Ishikawa (cell line): Measurements from ENCODE around the gene SEMG2.

Experiments
- CEBPB ChIP-seq: IDR thresholded peaks from 2 replicates; pipeline ENCODE4 v1.6.1; 2012
- EGR1 ChIP-seq: IDR thresholded peaks from 2 replicates; pipeline ENCODE4 v1.6.1; 2012
- EP300 ChIP-seq: IDR thresholded peaks from 2 replicates; pipeline ENCODE4 v1.6.1; 2012; ENCODE audit warnings: borderline replicate concordance
- NFIC ChIP-seq: IDR thresholded peaks from 2 replicates; pipeline ENCODE4 v1.6.1; 2012
- RAD21 ChIP-seq: IDR thresholded peaks from 2 replicates; pipeline ENCODE4 v1.6.1; 2012; ENCODE audit warnings: low read depth
- TAF1 ChIP-seq: IDR thresholded peaks from 2 replicates; pipeline ENCODE4 v1.6.1; 2012; ENCODE audit warnings: low read depth, mild to moderate bottlenecking
- TEAD4 ChIP-seq: IDR thresholded peaks from 2 replicates; pipeline ENCODE4 v1.6.1; 2012
- YY1 ChIP-seq: IDR thresholded peaks from 2 replicates; pipeline ENCODE4 v1.6.1; 2012; ENCODE audit warnings: low read depth
- ZBTB7A ChIP-seq: IDR thresholded peaks from 2 replicates; pipeline ENCODE4 v1.6.1; 2012; ENCODE audit warnings: low read depth
- TF ChIP-seq, protein P1 (sequence below): IDR thresholded peaks from 2 replicates; pipeline ENCODE4 v1.6.1; 2012

DNA sequence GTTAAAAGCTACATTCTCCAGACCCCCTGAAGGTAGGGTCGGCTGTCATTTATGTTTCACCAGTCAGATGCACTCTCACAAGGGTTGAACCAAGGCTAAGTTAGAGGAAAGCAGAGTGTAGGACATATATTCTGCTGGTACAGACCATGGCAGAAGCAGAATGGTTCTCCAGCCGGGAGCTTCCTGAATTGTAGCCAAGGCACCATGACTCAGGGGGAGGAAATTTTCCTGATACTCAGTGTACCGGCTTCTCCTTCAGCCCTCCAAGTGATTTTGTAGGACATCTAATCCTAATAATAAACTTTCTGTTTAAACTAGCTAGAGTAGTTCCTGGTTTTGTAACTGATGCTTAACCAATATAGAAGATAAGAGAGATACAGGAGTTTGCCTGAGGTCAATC is 47.4 kb downstream of the SEMG2 start:
- no peak for TF ChIP-seq RAD21
- no peak for TF ChIP-seq TEAD4
- no peak for TF ChIP-seq CEBPB
- TF ChIP-seq EP300: no peak
- TF ChIP-seq, protein P1, sequence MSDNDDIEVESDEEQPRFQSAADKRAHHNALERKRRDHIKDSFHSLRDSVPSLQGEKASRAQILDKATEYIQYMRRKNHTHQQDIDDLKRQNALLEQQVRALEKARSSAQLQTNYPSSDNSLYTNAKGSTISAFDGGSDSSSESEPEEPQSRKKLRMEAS: no peak
- TF ChIP-seq ZBTB7A: no peak
- TF ChIP-seq EGR1: no peak
- TF ChIP-seq TAF1: no peak
- TF ChIP-seq NFIC: no peak
- TF ChIP-seq YY1: no peak
